ENCODE results near the gene PCDHA4.

- TF ChIP-seq CTCF (IDR thresholded peaks at IDR 0.05) (peak in 3 of 5 experiments; percentile 11 to 21 (median 15)), POLR2A (IDR thresholded peaks at IDR 0.05) (no peak), EP300 (IDR thresholded peaks at IDR 0.05) (no peak)
These were observed 5.9 kb upstream of the PCDHA4 start, which contains the start of gene PCDHA3 for GRCh38 chr5:140800816-140801493.
